Testis (tissue), 3 donors: ENCODE results near the gene DCAF5. TPM values are rescaled to one million over a fixed set of nuclear protein-coding genes. Genes with fewer than 3 reads are reported as not detected.

Source experiments
- DNase-seq: peaks from one replicate; pipeline ENCODE4 v3.0.0-alpha.2; 2019
- H3K27ac ChIP-seq, 2 donors: fragments of 200-600 bp; sonication (generic); one replicate each; pipeline ENCODE4 v1.5.1; 2019
- H3K27me3 ChIP-seq: fragments of 200-600 bp; sonication (generic); one replicate; pipeline ENCODE4 v1.5.1; 2019
- H3K36me3 ChIP-seq: fragments of 200-600 bp; sonication (generic); one replicate; pipeline ENCODE4 v1.5.1; 2017; ENCODE audit warnings: low read depth; ENCODE audit errors: missing control alignments
- H3K4me1 ChIP-seq: fragments of 200-600 bp; sonication (generic); one replicate; pipeline ENCODE4 v1.5.1; 2019
- H3K4me3 ChIP-seq, 2 donors: fragments of 200-600 bp; sonication (generic); one replicate each; pipeline ENCODE4 v1.5.1; 2017 to 2019
- H3K9me3 ChIP-seq: fragments of 200-600 bp; sonication (generic); one replicate; pipeline ENCODE4 v1.5.1; 2017
- CTCF ChIP-seq, 3 experiments: fragments of 450-650 bp in 2 of 3; fragments of 200-600 bp in 1 of 3; sonication (generic) in 1 of 3; IDR thresholded peaks; one replicate each; pipeline ENCODE4 v1.5.1; 2016 to 2019; ENCODE audit warnings: antibody characterized with exemption in 3 of 3, mild to moderate bottlenecking in 2 of 3, moderate library complexity in 1 of 3
- POLR2A ChIP-seq: fragments of 450-650 bp; IDR thresholded peaks from one replicate; pipeline ENCODE4 v1.6.1; 2017; ENCODE audit warnings: antibody characterized with exemption, mild to moderate bottlenecking, moderate library complexity
- WGBS, 2 donors: methylation state at CpG; one replicate each; pipeline ENCODE4 v1.1.5; 2018; 5-methylcytosine and 5-hydroxymethylcytosine counted together
- intact Hi-C: fragments of 100-400 bp; cut with DNase I; formaldehyde crosslinking; loops from one replicate; pipeline ENCODE4 v1.15.1; 2023; ENCODE audit warnings: low total_unique reads
- polyA plus RNA-seq: library from polyadenylated mRNA; stranded (reverse); fragments of 350-450 nt; fragmentation: Illumina TruSeq; extraction: RNeasy Lipid Tissue Mini Kit (QIAGEN cat#74804); gene quantifications from one replicate; pipeline ENCODE4 v1.2.3, GENCODE V29; 2014; ENCODE audit warnings: low read depth, low replicate concordance; ENCODE audit not compliant: insufficient read depth
- total RNA-seq, 2 donors: library from RNA; depleted of rRNA; stranded (reverse); fragments of >200 nt; gene quantifications; one replicate each; pipeline ENCODE4 v1.2.3, GENCODE V29; 2016

Gene DCAF5
- total and polyA plus RNA-seq, 3 donors from 2014 or later, result 97.7 to 168 (median 129) TPM

- TF ChIP-seq CTCF (IDR thresholded peaks at IDR 0.05) (no peak), POLR2A (no peak)
- Histone ChIP-seq H3K9me3 (no peaks in the 10 kb centered on the region), H3K4me1 (peaks cover 26% of the 10 kb centered on the region), H3K36me3 (no peaks in the 10 kb centered on the region), H3K4me3 (no peak overlapping the region), H3K27me3 (no peaks in the 10 kb centered on the region), H3K27ac (no peak overlapping the region)
- intact Hi-C loops, result no loop called here
- 76 to 78% methylated on average over 2 of the region's 2 CpGs for WGBS, 2 donors
- DNase-seq, result no peak
Observed at GRCh38 chr14:69097974-69098373, 54.9 kb downstream of the DCAF5 start.

GRCh38 chr14:69096781-69097475 is 56.0 kb downstream of the DCAF5 start:
- TF ChIP-seq CTCF (IDR thresholded peaks at IDR 0.05), result no peak
- no peak for TF ChIP-seq POLR2A
- peak overlapping the region; percentile 51 to 61 for H3K27ac ChIP-seq
- H3K4me1 ChIP-seq, result peaks cover 26% of the 10 kb centered on the region
- no peaks in the 10 kb centered on the region for H3K36me3 ChIP-seq
- H3K27me3 ChIP-seq, result no peaks in the 10 kb centered on the region
- DNase-seq, result no peak
- WGBS, 2 donors, result 40 to 51% methylated on average over 4 of the region's 4 CpGs
- intact Hi-C loops, result no loop called here
- no peaks in the 10 kb centered on the region for H3K9me3 ChIP-seq
- no peak overlapping the region for H3K4me3 ChIP-seq

GRCh38 chr14:69096246-69096645 is 56.7 kb downstream of the DCAF5 start:
- Histone ChIP-seq H3K36me3 (no peaks in the 10 kb centered on the region), H3K4me1 (peaks cover 26% of the 10 kb centered on the region), H3K27ac (peak overlapping the region; percentile 51 to 61), H3K4me3 (no peak overlapping the region), H3K27me3 (no peaks in the 10 kb centered on the region), H3K9me3 (no peaks in the 10 kb centered on the region)
- TF ChIP-seq POLR2A, result no peak
- no peak for TF ChIP-seq CTCF (IDR thresholded peaks at IDR 0.05)
- intact Hi-C loops, result no loop called here
- 81 to 87% methylated on average over 4 of the region's 4 CpGs for WGBS, 2 donors
- DNase-seq, result no peak

- no peak for DNase-seq
- intact Hi-C loops, result no loop called here
- no peak overlapping the region for H3K4me3 ChIP-seq
- peak overlapping the region in 1 of 2 donors; percentile 61 for H3K27ac ChIP-seq
- 67 to 81% methylated on average over 1 of the region's 1 CpG for WGBS, 2 donors
- no peaks in the 10 kb centered on the region for H3K9me3 ChIP-seq
- TF ChIP-seq CTCF (IDR thresholded peaks at IDR 0.05) (no peak), POLR2A (no peak)
- H3K27me3 ChIP-seq, result no peaks in the 10 kb centered on the region
- peaks cover 26% of the 10 kb centered on the region for H3K4me1 ChIP-seq
- H3K36me3 ChIP-seq, result no peaks in the 10 kb centered on the region
Observed at GRCh38 chr14:69094481-69094880, 58.4 kb downstream of the DCAF5 start.
